BLaER1 (cell line): ENCODE data around the gene COL6A1.
A peak's percentile ranks its signal among the peaks of the same experiment; 100 is the strongest.

Source experiments
- H3K27ac ChIP-seq: shearing (Covaris generic); formaldehyde crosslinking; 2 replicates; pipeline ENCODE4 v1.8.1; 2022
- H3K27me3 ChIP-seq: shearing (Covaris generic); formaldehyde crosslinking; 2 replicates; pipeline ENCODE4 v1.8.1; 2022
- H3K36me3 ChIP-seq: shearing (Covaris generic); formaldehyde crosslinking; 2 replicates; pipeline ENCODE4 v1.8.1; 2022
- H3K4me1 ChIP-seq: shearing (Covaris generic); formaldehyde crosslinking; 2 replicates; pipeline ENCODE4 v1.8.1; 2022
- H3K4me2 ChIP-seq: shearing (Covaris generic); formaldehyde crosslinking; 2 replicates; pipeline ENCODE4 v1.8.1; 2022
- H3K4me3 ChIP-seq: shearing (Covaris generic); formaldehyde crosslinking; 2 replicates; pipeline ENCODE4 v1.8.1; 2022
- H3K9ac ChIP-seq: shearing (Covaris generic); formaldehyde crosslinking; 2 replicates; pipeline ENCODE4 v1.8.1; 2022
- H3K9me3 ChIP-seq: shearing (Covaris generic); formaldehyde crosslinking; 2 replicates; pipeline ENCODE4 v1.8.1; 2022
- H4K20me1 ChIP-seq: shearing (Covaris generic); formaldehyde crosslinking; 2 replicates; pipeline ENCODE4 v1.8.1; 2022
- Cebpa-rat ChIP-seq: shearing (Covaris generic); IDR thresholded peaks from 2 replicates; pipeline ENCODE4 v1.8.1; 2022

COL6A1 gene

GRCh38 chr21:45993210-45994085 lies 11.9 kb downstream of the COL6A1 start:
- Histone ChIP-seq H3K4me2 (peak overlapping the region; percentile 71), H3K36me3 (no peaks in the 10 kb centered on the region), H3K27ac (peak overlapping the region; percentile 46), H3K9ac (0 out of 2 replicates have a peak overlapping the region, but pooled peaks have one; percentile 34), H3K4me3 (no peak overlapping the region), H3K4me1 (peaks cover 26% of the 10 kb centered on the region), H3K9me3 (no peaks in the 10 kb centered on the region), H4K20me1 (no peaks in the 10 kb centered on the region), H3K27me3 (no peaks in the 10 kb centered on the region)
- TF ChIP-seq Cebpa-rat, result no peak

GRCh38 chr21:45994086-45994661 lies 12.6 kb downstream of the COL6A1 start:
- H3K36me3 ChIP-seq, result no peaks in the 10 kb centered on the region
- no peak overlapping the region for H3K4me3 ChIP-seq
- no peaks in the 10 kb centered on the region for H3K9me3 ChIP-seq
- H3K27ac ChIP-seq, result peak overlapping the region; percentile 46
- H3K4me2 ChIP-seq, result peak overlapping the region; percentile 71
- H3K27me3 ChIP-seq, result no peaks in the 10 kb centered on the region
- no peaks in the 10 kb centered on the region for H4K20me1 ChIP-seq
- no peak for TF ChIP-seq Cebpa-rat
- peaks cover 26% of the 10 kb centered on the region for H3K4me1 ChIP-seq
- 0 out of 2 replicates have a peak overlapping the region, but pooled peaks have one; percentile 34 for H3K9ac ChIP-seq

- no peaks in the 10 kb centered on the region for H3K36me3 ChIP-seq
- no peaks in the 10 kb centered on the region for H3K9me3 ChIP-seq
- H3K9ac ChIP-seq, result no peak overlapping the region
- H3K4me3 ChIP-seq, result no peak overlapping the region
- no peaks in the 10 kb centered on the region for H3K27me3 ChIP-seq
- peak overlapping the region; percentile 71; the same call in 1 of the 2 replicates for H3K4me2 ChIP-seq
- TF ChIP-seq Cebpa-rat, result no peak
- H3K27ac ChIP-seq, result no peak overlapping the region
- peaks cover 26% of the 10 kb centered on the region for H3K4me1 ChIP-seq
- no peaks in the 10 kb centered on the region for H4K20me1 ChIP-seq
Observed at GRCh38 chr21:45994759-45995685, 13.5 kb downstream of the COL6A1 start.

- H3K9ac ChIP-seq, result no peak overlapping the region
- no peaks in the 10 kb centered on the region for H3K27me3 ChIP-seq
- H3K4me2 ChIP-seq, result no peak overlapping the region
- no peak for TF ChIP-seq Cebpa-rat
- H3K27ac ChIP-seq, result no peak overlapping the region
- H3K4me1 ChIP-seq, result peaks cover 23% of the 10 kb centered on the region
- H4K20me1 ChIP-seq, result no peaks in the 10 kb centered on the region
- H3K9me3 ChIP-seq, result no peaks in the 10 kb centered on the region
- H3K36me3 ChIP-seq, result no peaks in the 10 kb centered on the region
- no peak overlapping the region for H3K4me3 ChIP-seq
Observed at GRCh38 chr21:45995686-45996179, 14.2 kb downstream of the COL6A1 start.

- H3K27me3 ChIP-seq, result no peaks in the 10 kb centered on the region
- no peak overlapping the region for H3K9ac ChIP-seq
- H3K4me2 ChIP-seq, result no peak overlapping the region
- no peak overlapping the region for H3K27ac ChIP-seq
- no peaks in the 10 kb centered on the region for H3K36me3 ChIP-seq
- no peaks in the 10 kb centered on the region for H3K9me3 ChIP-seq
- H3K4me1 ChIP-seq, result peaks cover 20% of the 10 kb centered on the region
- no peak for TF ChIP-seq Cebpa-rat
- H4K20me1 ChIP-seq, result no peaks in the 10 kb centered on the region
- no peak overlapping the region for H3K4me3 ChIP-seq
Observed at GRCh38 chr21:45996311-45997204, 15.0 kb downstream of the COL6A1 start.

GRCh38 chr21:45997205-45997494 lies 15.6 kb downstream of the COL6A1 start:
- Histone ChIP-seq H3K27me3 (no peaks in the 10 kb centered on the region), H3K27ac (no peak overlapping the region), H3K4me3 (no peak overlapping the region), H3K4me1 (peaks cover 20% of the 10 kb centered on the region), H3K4me2 (no peak overlapping the region), H3K9ac (no peak overlapping the region), H4K20me1 (no peaks in the 10 kb centered on the region), H3K9me3 (no peaks in the 10 kb centered on the region), H3K36me3 (no peaks in the 10 kb centered on the region)
- TF ChIP-seq Cebpa-rat, result no peak

- H3K27me3 ChIP-seq, result no peaks in the 10 kb centered on the region
Observed at GRCh38 chr21:45997495-45998275, 16.1 kb downstream of the COL6A1 start.

GRCh38 chr21:45998276-45998701 lies 16.7 kb downstream of the COL6A1 start:
- TF ChIP-seq Cebpa-rat, result no peak
- Histone ChIP-seq H3K4me2 (no peak overlapping the region), H3K27ac (no peak overlapping the region), H3K4me3 (no peak overlapping the region), H3K9ac (no peak overlapping the region), H3K27me3 (no peaks in the 10 kb centered on the region), H4K20me1 (no peaks in the 10 kb centered on the region), H3K36me3 (no peaks in the 10 kb centered on the region), H3K4me1 (peaks cover 18% of the 10 kb centered on the region), H3K9me3 (no peaks in the 10 kb centered on the region)

More at GRCh38 chr21:45997495-45998275, 16.1 kb downstream of the COL6A1 start:
- no peak for TF ChIP-seq Cebpa-rat
- Histone ChIP-seq H3K27ac (no peak overlapping the region), H3K4me2 (no peak overlapping the region), H3K36me3 (no peaks in the 10 kb centered on the region), H3K4me1 (peaks cover 20% of the 10 kb centered on the region), H3K9ac (no peak overlapping the region), H3K9me3 (no peaks in the 10 kb centered on the region), H4K20me1 (no peaks in the 10 kb centered on the region), H3K4me3 (no peak overlapping the region)
